Endothelial cell of umbilical vein (primary cell): ENCODE data around the gene EOGT. TPM values are rescaled to one million over a fixed set of nuclear protein-coding genes. Genes with fewer than 3 reads are reported as not detected.

Experiments used
- BruUV-seq: library from RNA; stranded (reverse); fragments of 400-500 nt; replicated peaks from 2 replicates; lab custom pipeline; 2021; lab: Mats Ljungman, UMichigan
- CTCF ChIA-PET: fragments of 300-600, 350-600 bp; sonication (Branson Sonifier 250); formaldehyde crosslinking; loops from one replicate; lab custom pipeline; 2021; ENCODE audit warnings: antibody characterized with exemption, inconsistent platforms; lab: Charles Lee
- POLR2A ChIA-PET: fragments of 300-600, 350-600 bp; sonication (Branson Sonifier 250); formaldehyde crosslinking; loops from one replicate; lab custom pipeline; 2021; ENCODE audit warnings: antibody characterized with exemption, inconsistent platforms; lab: Charles Lee
- DNase-seq: peaks from one replicate; pipeline ENCODE4 v3.0.0-alpha.2; 2011; ENCODE audit warnings: low read depth, low spot score
- FAIRE-seq: peaks from 2 replicates; lab custom pipeline; 2011; peaks lifted over from hg19 to GRCh38; lab: Jason Lieb, UNC
- H2AFZ ChIP-seq: 2 replicates; pipeline ENCODE4 v1.6.0; 2012; ENCODE audit warnings: low read depth, low read length, control low read depth, inconsistent platforms
- H3K27ac ChIP-seq: 2 replicates; pipeline ENCODE4 v1.5.1; 2011; ENCODE audit warnings: low read depth, mild to moderate bottlenecking, control low read depth, low read length, moderate library complexity; ENCODE audit not compliant: insufficient read depth
- H3K27me3 ChIP-seq, 2 experiments: 2 replicates each; pipeline versions ENCODE4 v1.6.0 to v1.6.1; 2011; ENCODE audit warnings: low read length in 2 of 2, mixed read lengths in 1 of 2; ENCODE audit not compliant: control insufficient read depth in 2 of 2, insufficient read depth in 2 of 2
- H3K36me3 ChIP-seq, 2 experiments: 2 replicates in 1 of 2; 3 replicates in 1 of 2; pipeline ENCODE4 v1.5.1; 2011; ENCODE audit warnings: low read length in 2 of 2, mild to moderate bottlenecking in 1 of 2, moderate library complexity in 1 of 2; ENCODE audit not compliant: control insufficient read depth in 2 of 2, insufficient read depth in 2 of 2; ENCODE audit errors: extremely low read depth in 1 of 2
- H3K4me1 ChIP-seq: 3 replicates; pipeline ENCODE4 v1.5.1; 2011; ENCODE audit warnings: mild to moderate bottlenecking, low read length; ENCODE audit not compliant: control insufficient read depth, insufficient read depth; ENCODE audit errors: extremely low read depth
- H3K4me2 ChIP-seq: 2 replicates; pipeline ENCODE4 v1.6.1; 2011; ENCODE audit warnings: low read length, control low read depth, mixed read lengths; ENCODE audit not compliant: insufficient read depth
- H3K4me3 ChIP-seq, 3 experiments: fragments of 200-600 bp in 1 of 3; sonication (generic), shearing (Covaris generic) in 1 of 3; replicated peaks in 1 of 3; 2 replicates each; pipeline ENCODE4 v1.5.1; 2011 to 2016; ENCODE audit warnings: control low read depth in 3 of 3, low read length in 3 of 3, mild to moderate bottlenecking in 2 of 3, inconsistent platforms in 1 of 3, low read depth in 1 of 3, moderate library complexity in 1 of 3; ENCODE audit not compliant: insufficient read depth in 1 of 3
- H3K79me2 ChIP-seq: 2 replicates; pipeline ENCODE4 v1.6.0; 2012; ENCODE audit warnings: low read length, inconsistent platforms; ENCODE audit not compliant: control insufficient read depth, insufficient read depth
- H3K9ac ChIP-seq: replicated peaks from 2 replicates; pipeline ENCODE3; 2011; ENCODE audit warnings: low read length, control low read depth; ENCODE audit not compliant: insufficient read depth; ENCODE audit errors: extremely low read depth
- H3K9me1 ChIP-seq: replicated peaks from 3 replicates; pipeline ENCODE4 v1.6.0; 2011; ENCODE audit warnings: mild to moderate bottlenecking, low read length; ENCODE audit not compliant: control insufficient read depth, insufficient read depth; ENCODE audit errors: extremely low read depth
- H3K9me3 ChIP-seq: replicated peaks from 2 replicates; pipeline ENCODE4 v1.5.1; 2012; ENCODE audit warnings: low read length, inconsistent platforms; ENCODE audit not compliant: control insufficient read depth, insufficient read depth
- H4K20me1 ChIP-seq: replicated peaks from 2 replicates; pipeline ENCODE3; 2011; ENCODE audit warnings: mild to moderate bottlenecking, low read length; ENCODE audit not compliant: control insufficient read depth, insufficient read depth; ENCODE audit errors: extremely low read depth
- EZH2 ChIP-seq: IDR thresholded peaks from 2 replicates; pipeline ENCODE4 v1.6.1; 2012; ENCODE audit warnings: borderline replicate concordance, low read depth, mild to moderate bottlenecking, moderate library complexity, low read length, inconsistent platforms; ENCODE audit not compliant: severe bottlenecking
- FOS ChIP-seq: IDR thresholded peaks from 2 replicates; pipeline ENCODE4 v1.6.1; 2011; ENCODE audit warnings: mild to moderate bottlenecking, low read length, moderate library complexity, borderline replicate concordance; ENCODE audit not compliant: insufficient read depth
- GATA2 ChIP-seq: IDR thresholded peaks from 2 replicates; pipeline ENCODE4 v1.7.0; 2011; ENCODE audit warnings: low read depth, mild to moderate bottlenecking, moderate library complexity, mixed read lengths, low read length; ENCODE audit not compliant: insufficient read length, insufficient read depth
- JUN ChIP-seq: IDR thresholded peaks from 2 replicates; pipeline ENCODE4 v1.6.1; 2011; ENCODE audit warnings: borderline replicate concordance, low read depth; ENCODE audit not compliant: insufficient read length, insufficient read depth
- MYC ChIP-seq: IDR thresholded peaks from one replicate; pipeline ENCODE4 v1.6.1; 2011; ENCODE audit warnings: mild to moderate bottlenecking, low read depth, low read length
- POLR2A ChIP-seq: IDR thresholded peaks from 2 replicates; pipeline ENCODE4 v1.6.1; 2012; ENCODE audit warnings: low read depth, mild to moderate bottlenecking, control low read depth, low read length
- POLR2AphosphoS5 ChIP-seq: IDR thresholded peaks from 2 replicates; pipeline ENCODE4 v1.6.1; 2012; ENCODE audit warnings: low read depth, mild to moderate bottlenecking, control low read depth, low read length, moderate library complexity; ENCODE audit not compliant: insufficient read depth
- dilution Hi-C: fragments of 300-500 bp; cut with MboI; formaldehyde crosslinking; loops from one replicate; pipeline ENCODE4 v1.15.0; 2019; ENCODE audit warnings: low sequenced_read_pairs; ENCODE audit not compliant: extremely low pct_ligation_motif_present
- intact Hi-C: fragments of 100-400 bp; cut with micrococcal nuclease; formaldehyde crosslinking; loops from one replicate; pipeline ENCODE4 v1.10.0; 2022
- polyA plus RNA-seq, 4 experiments: library from polyadenylated mRNA; depleted of rRNA in 3 of 4; stranded (reverse) in 3 of 4; unstranded in 1 of 4; fragments of >200 nt; gene quantifications; 2 replicates each; pipeline versions ENCODE4 v1.2.1 to v1.2.3, GENCODE V29; 2011 to 2012; ENCODE audit warnings: missing spikeins in 1 of 4
- total RNA-seq: library from RNA; stranded (reverse); gene quantifications from 2 replicates; pipeline ENCODE4 v1.2.3, GENCODE V29; 2021
- TF ChIP-seq, protein P1 (sequence below), 2 donors: IDR thresholded peaks; 1 replicate in 1 of 2; 2 replicates in 1 of 2; pipeline ENCODE4 v1.5.1; 2011; ENCODE audit warnings: low read length in 2 of 2, mild to moderate bottlenecking in 2 of 2, moderate library complexity in 2 of 2, control low read depth in 1 of 2, inconsistent platforms in 1 of 2, low read depth in 1 of 2; ENCODE audit not compliant: insufficient read depth in 1 of 2; ENCODE audit errors: extremely low read depth in 1 of 2
- TF ChIP-seq, protein P2 (sequence below): IDR thresholded peaks from 2 replicates; pipeline ENCODE4 v1.6.1; 2011; ENCODE audit not compliant: insufficient read depth, insufficient read length

EOGT gene
- total and polyA plus RNA-seq, 2 donors (not counting 3 experiments of a cell fraction or from before 2014, with no cell fraction given), result 35.6 to 99.4 TPM

GRCh38 chr3:68973639-68974038 lies 39.8 kb downstream of the EOGT start:
- Histone ChIP-seq H2AFZ (no peak overlapping the region), H3K27ac (no peak overlapping the region), H3K4me3 (no peak overlapping the region), H3K9ac (no peak overlapping the region), H3K4me1 (peaks cover 12% of the 10 kb centered on the region), H4K20me1 (no peaks in the 10 kb centered on the region), H3K4me2 (no peak overlapping the region), H3K9me1 (no peaks in the 10 kb centered on the region), H3K79me2 (no peaks in the 10 kb centered on the region), H3K27me3 (peaks cover 10 to 19% of the 10 kb centered on the region in 2 experiments), H3K36me3 (peaks cover 8 to 15% of the 10 kb centered on the region in 2 experiments), H3K9me3 (no peaks in the 10 kb centered on the region)
- TF ChIP-seq, protein P1, sequence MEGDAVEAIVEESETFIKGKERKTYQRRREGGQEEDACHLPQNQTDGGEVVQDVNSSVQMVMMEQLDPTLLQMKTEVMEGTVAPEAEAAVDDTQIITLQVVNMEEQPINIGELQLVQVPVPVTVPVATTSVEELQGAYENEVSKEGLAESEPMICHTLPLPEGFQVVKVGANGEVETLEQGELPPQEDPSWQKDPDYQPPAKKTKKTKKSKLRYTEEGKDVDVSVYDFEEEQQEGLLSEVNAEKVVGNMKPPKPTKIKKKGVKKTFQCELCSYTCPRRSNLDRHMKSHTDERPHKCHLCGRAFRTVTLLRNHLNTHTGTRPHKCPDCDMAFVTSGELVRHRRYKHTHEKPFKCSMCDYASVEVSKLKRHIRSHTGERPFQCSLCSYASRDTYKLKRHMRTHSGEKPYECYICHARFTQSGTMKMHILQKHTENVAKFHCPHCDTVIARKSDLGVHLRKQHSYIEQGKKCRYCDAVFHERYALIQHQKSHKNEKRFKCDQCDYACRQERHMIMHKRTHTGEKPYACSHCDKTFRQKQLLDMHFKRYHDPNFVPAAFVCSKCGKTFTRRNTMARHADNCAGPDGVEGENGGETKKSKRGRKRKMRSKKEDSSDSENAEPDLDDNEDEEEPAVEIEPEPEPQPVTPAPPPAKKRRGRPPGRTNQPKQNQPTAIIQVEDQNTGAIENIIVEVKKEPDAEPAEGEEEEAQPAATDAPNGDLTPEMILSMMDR (IDR thresholded peaks at IDR 0.05; ENCODE audit: extremely low read depth in 1 of 2, insufficient read depth in 1 of 2, low read depth in 1 of 2, low read length in 2 of 2), result no peak
- no peak for TF ChIP-seq MYC
- no peak for TF ChIP-seq FOS
- TF ChIP-seq JUN, result no peak
- no peak for TF ChIP-seq EZH2
- TF ChIP-seq POLR2AphosphoS5, result no peak
- TF ChIP-seq, protein P2, sequence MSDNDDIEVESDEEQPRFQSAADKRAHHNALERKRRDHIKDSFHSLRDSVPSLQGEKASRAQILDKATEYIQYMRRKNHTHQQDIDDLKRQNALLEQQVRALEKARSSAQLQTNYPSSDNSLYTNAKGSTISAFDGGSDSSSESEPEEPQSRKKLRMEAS, result no peak
- no peak for TF ChIP-seq GATA2
- no peak for TF ChIP-seq POLR2A
- DNase-seq, result no peak
- POLR2A ChIA-PET, result no interaction called here
- dilution Hi-C loops (no loop called here), intact Hi-C loops (loop anchor here (2.0 to 5.0 kb wide), 2 partner anchors 95 to 1591 kb away; no protein-coding TSS in a partner anchor)
- no peak for FAIRE-seq
- no TSS peak for BruUV-seq
- CTCF ChIA-PET, result interaction anchor here (1.1 to 4.0 kb wide), 4 partner anchors 80 to 1864 kb away, joined by 3 to 36 read pairs (median 14); no protein-coding TSS in a partner anchor
